RWPE1 (cell line): ENCODE results near the gene CDH16.

ENCODE experiments used
- CTCF ChIA-PET: fragments of 350-600 bp; sonication (Branson Sonifier 250); formaldehyde crosslinking; extraction: SDS; loops from one replicate; lab custom pipeline; 2021; lab: Yijun Ruan, JAX
- POLR2A ChIA-PET: fragments of 400-600 bp; formaldehyde crosslinking; extraction: SDS; loops from one replicate; lab custom pipeline; 2020; ENCODE audit warnings: antibody characterized with exemption; ENCODE audit not compliant: low non-redundant PET; lab: Yijun Ruan, JAX
- DNase-seq: peaks from one replicate; pipeline ENCODE4 v3.0.0; 2012; ENCODE audit warnings: low spot score
- H3K27ac ChIP-seq: fragments of 450-650 bp; 2 replicates; pipeline ENCODE4 v1.5.1; 2017
- CTCF ChIP-seq: fragments of 450-650 bp; conservative IDR thresholded peaks from 2 replicates; pipeline ENCODE4 v1.5.1; 2017; ENCODE audit warnings: low read depth, mild to moderate bottlenecking

CDH16 gene

GRCh38 chr16:66890799-66891198 lies 27.9 kb downstream of the CDH16 start:
- no peak for TF ChIP-seq CTCF
- no peak for DNase-seq
- no peak overlapping the region for H3K27ac ChIP-seq
- CTCF ChIA-PET = interaction anchor here (0.7 to 0.8 kb wide), 2 partner anchors 278 to 294 kb away, joined by 3 to 4 read pairs; no protein-coding TSS in a partner anchor
- POLR2A ChIA-PET = no interaction called here

GRCh38 chr16:66889622-66890021 lies 29.1 kb downstream of the CDH16 start:
- TF ChIP-seq CTCF = no peak
- DNase-seq = no peak
- ChIA-PET POLR2A (no interaction called here), CTCF (interaction anchor here (0.6 to 0.7 kb wide), 2 partner anchors 21 to 151 kb away, joined by 3 read pairs; no protein-coding TSS in a partner anchor)
- no peak overlapping the region for H3K27ac ChIP-seq

- POLR2A ChIA-PET = no interaction called here
- no peak for DNase-seq
- CTCF ChIA-PET = interaction anchor here (0.7 kb wide), 1 partner anchor 21 kb away, joined by 3 read pairs; no protein-coding TSS in a partner anchor
- no peak overlapping the region for H3K27ac ChIP-seq
- no peak for TF ChIP-seq CTCF
Measured at GRCh38 chr16:66888647-66889615, 29.8 kb downstream of the CDH16 start.

GRCh38 chr16:66886914-66887313 lies 31.8 kb downstream of the CDH16 start:
- ChIA-PET POLR2A (no interaction called here), CTCF (interaction anchor here (2.9 kb wide), 1 partner anchor 8 kb away, joined by 15 read pairs; no protein-coding TSS in a partner anchor)
- TF ChIP-seq CTCF = no peak
- no peak for DNase-seq
- H3K27ac ChIP-seq = no peak overlapping the region

GRCh38 chr16:66886321-66886720 lies 32.4 kb downstream of the CDH16 start:
- no peak overlapping the region for H3K27ac ChIP-seq
- ChIA-PET CTCF (interaction anchor here (0.6 to 2.9 kb wide), 2 partner anchors 9 to 15 kb away, joined by 3 to 15 read pairs; no protein-coding TSS in a partner anchor), POLR2A (no interaction called here)
- DNase-seq = no peak
- TF ChIP-seq CTCF = no peak

GRCh38 chr16:66885491-66885890 lies 33.2 kb downstream of the CDH16 start:
- POLR2A ChIA-PET = no interaction called here
- no peak for TF ChIP-seq CTCF
- no peak for DNase-seq
- no peak overlapping the region for H3K27ac ChIP-seq
- CTCF ChIA-PET = interaction anchor here (0.6 to 2.9 kb wide), 2 partner anchors 9 to 30 kb away, joined by 3 to 15 read pairs; no protein-coding TSS in a partner anchor
